ENCODE measurements around the gene HIBCH. TPM values are rescaled to one million over a fixed set of nuclear protein-coding genes. Genes with fewer than 3 reads are reported as not detected.
A peak's percentile ranks its signal among the peaks of the same experiment; 100 is the strongest.

HIBCH gene
- total and polyA plus RNA-seq, 9 of the 15 experiments (the other 6 are each of a cell fraction or from before 2014, with no cell fraction given) = 17.0 to 65.4 (median 28.3) TPM

- TF ChIP-seq BCOR (IDR thresholded peaks at IDR 0.05) = peak; percentile 84
- no peak for TF ChIP-seq ZBTB40 (IDR thresholded peaks at IDR 0.05)
- TF ChIP-seq ZBTB40 (CRISPR knock-in tag; IDR thresholded peaks at IDR 0.05) = no peak
- TF ChIP-seq RBM25 (IDR thresholded peaks at IDR 0.05; ENCODE audit: low read depth, low read length, severe bottlenecking) = peak; percentile 71
- TF ChIP-seq SIRT6 (IDR thresholded peaks at IDR 0.05; ENCODE audit: low read depth, low read length) = no peak
- TF ChIP-seq ATF3 (IDR thresholded peaks at IDR 0.05) = no peak
- TF ChIP-seq ATF3 (CRISPR knock-in tag; conservative IDR thresholded peaks at IDR 0.05) = no peak
These were observed 16.8 kb upstream of the HIBCH start (continued) for GRCh38 chr2:190336420-190336819.

All from K562 (cell line).